Right lobe of liver (tissue), 6 donors: ENCODE results near the gene GPR35. TPM values are rescaled to one million over a fixed set of nuclear protein-coding genes. Genes with fewer than 3 reads are reported as not detected.

Source experiments
- ATAC-seq, 4 donors: fragments of 200-7000 bp; cut with Tn5 transposase; one replicate each; pipeline ENCODE4 v1.9.1; 2020; ENCODE audit warnings: mild to moderate bottlenecking in 4 of 4, moderate library complexity in 4 of 4
- DNase-seq, 3 donors: peaks; one replicate each; pipeline ENCODE4 v3.0.0-alpha.2; 2020
- H3K27ac ChIP-seq, 3 donors: fragments of 200-600 bp; one replicate each; pipeline ENCODE4 v1.8.0; 2022
- H3K27me3 ChIP-seq, 2 donors: fragments of 200-600 bp; one replicate each; pipeline ENCODE4 v1.8.0; 2022
- H3K36me3 ChIP-seq, 4 donors: fragments of 200-600 bp; sonication (generic) in 1 of 4; one replicate each; pipeline versions ENCODE4 v1.5.1 to v1.8.0; 2017 to 2022; ENCODE audit warnings: control low read depth in 1 of 4
- H3K4me1 ChIP-seq, 4 donors: fragments of 200-600 bp; sonication (generic) in 1 of 4; one replicate each; pipeline versions ENCODE4 v1.5.1 to v1.8.0; 2017 to 2022; ENCODE audit warnings: control low read depth in 1 of 4
- H3K4me3 ChIP-seq, 3 donors: fragments of 200-600 bp; one replicate each; pipeline ENCODE4 v1.8.0; 2022
- H3K9me3 ChIP-seq, 4 donors: fragments of 200-600 bp; sonication (generic) in 1 of 4; one replicate each; pipeline versions ENCODE4 v1.5.1 to v1.8.0; 2017 to 2022; ENCODE audit warnings: control low read depth in 1 of 4
- POLR2A ChIP-seq: fragments of 450-650 bp; IDR thresholded peaks from one replicate; pipeline ENCODE4 v1.6.1; 2017; ENCODE audit warnings: antibody characterized with exemption, mild to moderate bottlenecking
- whole genome bisulfite sequencing: methylation state at CpG from one replicate; pipeline ENCODE4 v1.1.6; 2018; ENCODE audit warnings: low coverage, low lambda C conversion rate; ENCODE audit not compliant: insufficient coverage; ENCODE audit errors: missing lambda C conversion rate; 5-methylcytosine and 5-hydroxymethylcytosine counted together
- intact Hi-C, 2 donors: fragments of 100-400 bp; cut with DNase I; formaldehyde crosslinking; loops; one replicate each; pipeline versions ENCODE4 v1.11.2 to v1.14.1; 2022
- total RNA-seq, 6 experiments: library from RNA; depleted of rRNA in 2 of 6; stranded (reverse); fragments of >200 nt in 2 of 6; fragmentation: NEBNext Ultra II Directional in 3 of 6; extraction: Animal tissue kit (Norgen Biotek cat#: 25700) in 3 of 6; gene quantifications; one replicate each; pipeline versions ENCODE4 v1.1.0 to v1.2.4, GENCODE V29; 2016 to 2023
- TF ChIP-seq, protein P1 (sequence below), 4 donors: fragments of 200-600 bp in 3 of 4; fragments of 450-650 bp in 1 of 4; IDR thresholded peaks; one replicate each; pipeline versions ENCODE4 v1.5.1 to v1.8.0; 2016 to 2022; ENCODE audit warnings: antibody characterized with exemption in 4 of 4, mild to moderate bottlenecking in 2 of 4
- donor health status: DM: no; HTN: yes; CAD: no.
- donor health status: DM: no; HTN: no; CAD: no.
- donor health status: DM: no; HTN: no; CAD: no.
- donor health status: DM: no; HTN: yes; CAD: no.
- donor health status: DM: no; HTN: yes; CAD: no.

GPR35 gene
- total RNA-seq, 6 experiments from 2014 or later: 0.11 to 1.2 (median 0.72) TPM

DNA sequence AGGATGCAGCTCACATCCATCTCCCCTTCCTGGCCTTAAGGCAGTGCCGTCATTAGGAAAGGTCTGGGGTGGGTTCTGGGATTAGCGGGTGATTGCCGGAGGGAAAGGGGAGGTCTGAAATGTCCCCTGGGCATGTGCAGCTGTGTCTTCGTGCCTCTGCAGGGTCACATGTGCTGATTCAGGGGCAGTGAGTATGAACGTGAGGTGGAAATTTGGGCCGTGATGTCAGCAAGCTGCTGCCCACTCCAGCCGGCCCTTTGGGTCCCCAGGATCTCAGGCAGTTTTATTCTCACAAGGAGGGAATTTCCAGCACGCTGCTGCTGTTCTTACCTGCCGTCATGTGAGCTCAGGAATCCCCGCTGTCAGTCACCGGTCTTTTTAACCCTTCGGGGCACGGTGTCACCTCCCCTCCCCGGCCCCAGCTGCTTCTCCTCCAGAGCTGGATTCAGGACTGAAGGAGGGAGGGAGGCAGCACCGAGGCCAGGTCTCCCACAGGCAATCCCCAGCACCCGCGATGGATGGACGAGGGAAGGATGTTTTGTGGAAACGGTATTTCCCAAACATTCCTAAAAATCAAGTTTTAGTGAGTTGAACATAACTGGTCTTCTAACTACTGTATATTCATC is 23.5 kb downstream of the GPR35 start:
- WGBS: 40% methylated on average over 11 of the region's 19 CpGs
- Histone ChIP-seq H3K27ac (no peak overlapping the region), H3K4me1 (no peaks in the 10 kb centered on the region), H3K9me3 (no peaks in the 10 kb centered on the region), H3K27me3 (no peaks in the 10 kb centered on the region), H3K4me3 (no peak overlapping the region), H3K36me3 (no peaks in the 10 kb centered on the region)
- TF ChIP-seq, protein P1, sequence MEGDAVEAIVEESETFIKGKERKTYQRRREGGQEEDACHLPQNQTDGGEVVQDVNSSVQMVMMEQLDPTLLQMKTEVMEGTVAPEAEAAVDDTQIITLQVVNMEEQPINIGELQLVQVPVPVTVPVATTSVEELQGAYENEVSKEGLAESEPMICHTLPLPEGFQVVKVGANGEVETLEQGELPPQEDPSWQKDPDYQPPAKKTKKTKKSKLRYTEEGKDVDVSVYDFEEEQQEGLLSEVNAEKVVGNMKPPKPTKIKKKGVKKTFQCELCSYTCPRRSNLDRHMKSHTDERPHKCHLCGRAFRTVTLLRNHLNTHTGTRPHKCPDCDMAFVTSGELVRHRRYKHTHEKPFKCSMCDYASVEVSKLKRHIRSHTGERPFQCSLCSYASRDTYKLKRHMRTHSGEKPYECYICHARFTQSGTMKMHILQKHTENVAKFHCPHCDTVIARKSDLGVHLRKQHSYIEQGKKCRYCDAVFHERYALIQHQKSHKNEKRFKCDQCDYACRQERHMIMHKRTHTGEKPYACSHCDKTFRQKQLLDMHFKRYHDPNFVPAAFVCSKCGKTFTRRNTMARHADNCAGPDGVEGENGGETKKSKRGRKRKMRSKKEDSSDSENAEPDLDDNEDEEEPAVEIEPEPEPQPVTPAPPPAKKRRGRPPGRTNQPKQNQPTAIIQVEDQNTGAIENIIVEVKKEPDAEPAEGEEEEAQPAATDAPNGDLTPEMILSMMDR (IDR thresholded peaks at IDR 0.05): no peak
- no peak for TF ChIP-seq POLR2A
- DNase-seq: no peak
- no peak for ATAC-seq
- intact Hi-C loops: no loop called here

DNA sequence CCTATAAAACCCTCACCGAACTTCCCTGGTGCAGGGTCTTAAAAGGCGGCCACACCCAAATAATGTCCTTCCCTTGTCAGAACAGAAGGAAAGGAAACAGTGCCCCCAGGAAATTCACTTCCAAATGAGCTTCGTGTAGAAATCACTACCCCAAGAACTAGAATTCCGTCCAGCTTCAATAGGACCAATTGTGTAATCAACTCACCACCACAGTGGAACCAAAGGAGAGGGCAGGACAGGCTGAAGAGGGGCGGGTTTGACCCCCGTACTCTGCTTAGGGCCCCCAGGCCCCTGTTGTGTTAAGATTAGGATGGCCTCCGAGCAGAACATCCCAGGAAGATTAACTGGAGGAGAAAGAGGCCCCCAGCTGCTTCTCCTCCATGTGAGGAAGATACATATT is 24.1 kb downstream of the GPR35 start:
- 26% methylated on average over 4 of the region's 7 CpGs for WGBS
- no peaks in the 10 kb centered on the region for H3K27me3 ChIP-seq
- no peak overlapping the region for H3K27ac ChIP-seq
- intact Hi-C loops: no loop called here
- no peaks in the 10 kb centered on the region for H3K4me1 ChIP-seq
- ATAC-seq (no peak), DNase-seq (no peak)
- TF ChIP-seq POLR2A: no peak
- TF ChIP-seq, protein P1 (IDR thresholded peaks at IDR 0.05): no peak
- no peak overlapping the region for H3K4me3 ChIP-seq
- H3K9me3 ChIP-seq: no peaks in the 10 kb centered on the region
- H3K36me3 ChIP-seq: no peaks in the 10 kb centered on the region

DNA sequence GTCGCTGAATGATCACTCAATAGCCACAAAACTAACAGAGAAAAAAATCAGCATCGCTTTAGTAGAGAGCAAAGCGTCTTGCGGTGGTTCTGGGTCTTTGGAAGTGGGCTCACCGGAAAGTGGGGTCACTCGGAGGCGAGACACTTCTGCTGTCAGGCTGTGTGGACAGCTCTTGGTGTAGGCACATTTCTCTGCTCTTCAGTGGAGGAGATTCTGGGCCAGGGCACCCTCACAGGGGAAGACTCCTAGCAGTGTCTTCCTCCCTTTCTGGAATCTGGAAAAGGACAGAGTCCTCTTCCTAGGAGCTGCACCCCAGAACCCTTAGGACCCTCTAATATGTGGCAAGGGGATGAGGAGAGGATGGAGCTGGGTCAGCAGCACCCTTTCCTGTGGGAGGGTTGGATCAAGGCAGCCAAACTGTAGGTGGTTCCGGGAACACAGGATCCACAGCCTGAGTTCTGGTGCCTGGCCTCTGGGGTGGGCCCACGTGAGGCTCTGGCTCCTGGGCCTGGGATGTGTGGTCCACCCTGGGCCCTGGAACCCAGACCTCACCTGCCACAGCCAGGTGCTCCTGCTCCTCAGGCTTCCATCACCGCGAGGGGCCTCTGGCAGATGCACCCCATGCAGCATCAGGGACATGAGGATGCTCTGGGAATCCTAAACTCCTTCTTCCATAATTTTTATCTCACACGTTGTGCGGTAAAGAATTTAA is 25.1 kb downstream of the GPR35 start:
- DNase-seq: no peak
- Histone ChIP-seq H3K27ac (no peak overlapping the region), H3K36me3 (no peaks in the 10 kb centered on the region), H3K4me3 (no peak overlapping the region), H3K9me3 (no peaks in the 10 kb centered on the region), H3K4me1 (no peaks in the 10 kb centered on the region), H3K27me3 (no peaks in the 10 kb centered on the region)
- WGBS: 61% methylated on average over 9 of the region's 13 CpGs
- peak in 1 of 4 donors; percentile 14 for ATAC-seq
- intact Hi-C loops: no loop called here
- no peak for TF ChIP-seq POLR2A
- TF ChIP-seq, protein P1 (IDR thresholded peaks at IDR 0.05): no peak

DNA sequence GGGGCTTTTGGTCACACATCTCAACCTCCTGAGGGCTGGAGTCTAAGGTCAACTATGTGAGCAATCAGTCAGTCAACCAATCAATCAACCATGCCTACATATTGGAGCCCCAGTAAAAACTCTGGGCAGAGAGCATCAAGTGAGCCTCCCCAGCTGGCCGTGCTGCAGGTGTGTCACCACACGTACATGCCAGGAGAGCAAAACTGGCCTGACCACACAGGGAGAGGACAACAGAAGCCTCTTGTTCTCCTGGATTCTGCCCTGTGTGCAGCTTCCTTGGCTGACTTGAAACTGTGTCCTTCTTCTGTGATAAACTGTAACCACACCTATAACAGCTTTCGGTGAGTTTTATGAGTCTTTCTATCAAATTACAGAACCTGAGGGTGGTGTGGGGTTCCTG is 25.9 kb downstream of the GPR35 start:
- no peaks in the 10 kb centered on the region for H3K4me1 ChIP-seq
- intact Hi-C loops: no loop called here
- no peaks in the 10 kb centered on the region for H3K9me3 ChIP-seq
- no peak for ATAC-seq
- no peaks in the 10 kb centered on the region for H3K27me3 ChIP-seq
- DNase-seq: no peak
- TF ChIP-seq POLR2A: no peak
- TF ChIP-seq, protein P1 (IDR thresholded peaks at IDR 0.05): no peak
- H3K4me3 ChIP-seq: no peak overlapping the region
- H3K36me3 ChIP-seq: no peaks in the 10 kb centered on the region
- no peak overlapping the region for H3K27ac ChIP-seq
- 78% methylated on average over 1 of the region's 3 CpGs for WGBS
